Small intestine (tissue), 7 donors: ENCODE data around the gene TTLL9. TPM values are rescaled to one million over a fixed set of nuclear protein-coding genes. Genes with fewer than 3 reads are reported as not detected.

Experiments used
- DNase-seq, 2 donors: peaks; one replicate each; pipeline versions ENCODE4 v3.0.0 to v3.0.0-alpha.2; 2013
- FAIRE-seq: peaks from 2 replicates; lab custom pipeline; 2012; peaks lifted over from hg19 to GRCh38; lab: Jason Lieb, UNC
- H3K27ac ChIP-seq, 3 donors: one replicate each; pipeline ENCODE4 v1.5.1; 2013; ENCODE audit warnings: low read length in 2 of 3, mild to moderate bottlenecking in 2 of 3, control low read depth in 1 of 3, inconsistent platforms in 1 of 3, low read depth in 1 of 3, moderate library complexity in 1 of 3
- H3K27me3 ChIP-seq, 3 donors: one replicate each; pipeline ENCODE4 v1.6.1; 2013; ENCODE audit warnings: low read length in 3 of 3, inconsistent platforms in 1 of 3; ENCODE audit not compliant: control insufficient read depth in 3 of 3, insufficient read depth in 3 of 3
- H3K36me3 ChIP-seq, 3 donors: one replicate each; pipeline ENCODE4 v1.6.1; 2013; ENCODE audit warnings: low read length in 3 of 3, inconsistent platforms in 1 of 3, low read depth in 1 of 3, mild to moderate bottlenecking in 1 of 3, moderate library complexity in 1 of 3; ENCODE audit not compliant: control insufficient read depth in 3 of 3, insufficient read depth in 2 of 3
- H3K4me1 ChIP-seq, 3 donors: one replicate each; pipeline ENCODE4 v1.6.1; 2013; ENCODE audit warnings: low read length in 2 of 3, inconsistent platforms in 1 of 3, low read depth in 1 of 3, mild to moderate bottlenecking in 1 of 3, moderate library complexity in 1 of 3; ENCODE audit not compliant: control insufficient read depth in 3 of 3, insufficient read depth in 2 of 3
- H3K4me3 ChIP-seq, 3 donors: one replicate each; pipeline ENCODE4 v1.5.1; 2013; ENCODE audit warnings: low read length in 3 of 3, control low read depth in 1 of 3, inconsistent platforms in 1 of 3, low read depth in 1 of 3, mild to moderate bottlenecking in 1 of 3, moderate library complexity in 1 of 3
- H3K9me3 ChIP-seq, 2 donors: one replicate each; pipeline ENCODE4 v1.6.1; 2013; ENCODE audit warnings: low read depth in 1 of 2, low read length in 1 of 2; ENCODE audit not compliant: control insufficient read depth in 2 of 2, insufficient read depth in 1 of 2
- WGBS, 3 donors: extraction: QIAGEN DNeasy Blood & Tissue Kit; methylation state at CpG; one replicate each; pipeline ENCODE4 v1.1.7; 2013; 5-methylcytosine and 5-hydroxymethylcytosine counted together
- polyA plus RNA-seq, 4 donors: library from polyadenylated mRNA; stranded (reverse) in 3 of 4; unstranded in 1 of 4; fragments of 200-250 nt in 3 of 4; fragments of 120-200 nt in 1 of 4; gene quantifications; one replicate each; pipeline versions ENCODE4 v1.2.1 to v1.2.3, GENCODE V29; 2013
- donor health status: healthy with polysubstance abuse.
- donor health status: control.
- donor health status: control.
- donor health status: Bipolar disorder and iron deficiency.
- donor health status: healthy.

The TTLL9 gene
- polyA plus RNA-seq, 4 donors, result 0.07 to 0.38 TPM; not detected in 2

DNA sequence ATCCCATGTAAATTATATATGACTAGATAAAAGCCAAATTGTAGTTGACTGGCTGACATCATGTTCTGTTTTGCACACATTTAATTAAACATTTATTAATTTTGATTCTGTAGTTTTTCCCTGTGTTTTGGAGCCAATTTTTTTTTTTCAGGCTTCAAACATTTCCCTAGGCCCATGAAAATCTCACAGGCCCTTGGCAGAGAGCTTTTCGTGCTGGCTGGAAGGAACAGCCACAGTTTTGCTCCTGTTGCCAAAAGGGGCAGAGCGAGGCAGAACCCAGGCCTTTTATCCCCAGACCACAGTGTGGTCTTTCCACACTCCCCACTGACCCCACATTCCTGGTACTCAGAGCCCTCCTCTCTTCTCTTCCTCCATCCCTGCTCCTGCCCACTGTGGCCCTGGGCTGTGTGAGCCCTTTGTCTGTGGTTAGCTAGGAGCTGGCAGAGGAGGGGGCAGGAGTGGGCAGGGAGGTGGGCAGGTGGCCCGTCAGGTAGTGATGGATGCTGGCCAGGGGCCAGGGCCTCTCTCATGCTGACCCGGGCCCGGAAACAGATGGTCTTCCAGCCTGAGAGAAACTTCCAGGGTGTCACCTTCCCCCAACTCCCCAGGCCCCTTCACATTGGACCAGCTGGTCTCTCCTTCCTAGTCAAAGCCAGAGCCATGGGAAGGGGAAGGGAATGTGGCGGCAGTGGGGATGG is 120.4 kb downstream of the TTLL9 start:
- no peaks in the 10 kb centered on the region for H3K4me1 ChIP-seq
- no peaks in the 10 kb centered on the region for H3K36me3 ChIP-seq
- no peaks in the 10 kb centered on the region for H3K9me3 ChIP-seq
- DNase-seq (no peak), FAIRE-seq (no peak)
- 55 to 71% (median 59%) methylated on average over 6 of the region's 6 CpGs for WGBS, 3 donors
- no peak overlapping the region for H3K4me3 ChIP-seq
- H3K27ac ChIP-seq, result no peak overlapping the region
- H3K27me3 ChIP-seq, result peaks cover 5 to 20% (median 8%) of the 10 kb centered on the region in 3 donors

DNA sequence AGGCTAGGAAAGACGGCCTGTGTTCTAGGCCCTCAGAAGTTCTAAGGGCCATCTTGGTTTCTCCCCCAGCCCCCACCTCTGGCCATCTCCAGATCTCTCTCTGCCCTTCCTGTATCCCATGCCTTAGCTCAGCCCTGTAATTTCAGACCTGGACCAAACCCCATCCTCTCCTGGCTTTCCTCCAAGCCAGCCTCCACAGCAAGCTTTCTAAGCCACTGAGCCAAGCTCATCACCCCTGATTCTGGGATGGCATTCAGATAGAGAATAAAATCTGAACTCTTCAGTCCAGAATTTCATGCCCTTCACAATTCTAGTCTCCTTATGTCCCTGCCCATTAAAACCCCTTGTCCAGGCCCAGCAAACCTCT is 120.9 kb downstream of the TTLL9 start:
- no peaks in the 10 kb centered on the region for H3K4me1 ChIP-seq
- no peak for DNase-seq
- no peaks in the 10 kb centered on the region for H3K36me3 ChIP-seq
- H3K27ac ChIP-seq, result no peak overlapping the region
- WGBS, 3 donors, result 64 to 67% (median 64%) methylated on average over 1 of the region's 1 CpG
- FAIRE-seq, result no peak
- H3K27me3 ChIP-seq, result peaks cover 5 to 20% (median 8%) of the 10 kb centered on the region in 3 donors
- H3K4me3 ChIP-seq, result no peak overlapping the region
- H3K9me3 ChIP-seq, result no peaks in the 10 kb centered on the region

DNA sequence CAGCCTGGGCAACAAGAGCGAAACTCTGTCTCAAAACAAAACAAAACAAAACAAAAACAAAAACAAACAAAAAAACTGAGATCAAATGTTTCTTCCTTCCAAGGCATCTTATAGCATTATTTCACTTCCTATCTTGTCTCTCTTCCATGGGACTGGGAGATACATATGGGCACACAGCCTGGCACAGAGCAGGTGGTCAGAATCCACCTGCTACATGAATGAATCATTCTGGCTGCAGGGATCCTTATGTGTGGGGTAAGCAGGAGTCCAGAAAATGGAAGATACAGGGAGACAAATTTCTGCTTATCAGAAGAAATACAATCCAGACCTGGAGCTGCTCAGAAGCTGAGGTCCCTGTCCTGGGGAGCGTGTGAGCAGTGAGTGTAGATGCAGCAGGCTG is 121.7 kb downstream of the TTLL9 start:
- DNase-seq (no peak), FAIRE-seq (no peak)
- Histone ChIP-seq H3K27me3 (peaks cover 5 to 20% (median 10%) of the 10 kb centered on the region in 3 donors), H3K36me3 (no peaks in the 10 kb centered on the region), H3K4me3 (no peak overlapping the region), H3K9me3 (no peaks in the 10 kb centered on the region), H3K4me1 (no peaks in the 10 kb centered on the region), H3K27ac (no peak overlapping the region)
- 53 to 79% (median 58%) methylated on average over 2 of the region's 2 CpGs for WGBS, 3 donors

Other genes with a start within 250 kb of the TTLL9 start
- gene COX4I2, start 232.7 kb upstream of the TTLL9 start, polyA plus RNA-seq, result 1 to 10 TPM in 1 of 4 donors, under 1 TPM in 1, not detected in 2; 0.81 to 3.7 TPM
- 100 to 1,000 TPM in 1 of 4 donors, 10 to 100 TPM in 3; 52.6 to 160 (median 86.3) TPM for gene BCL2L1, start 147.8 kb upstream of the TTLL9 start, polyA plus RNA-seq
- 10 to 100 TPM in 2 of 4 donors, 1 to 10 TPM in 1, under 1 TPM in 1; 0.81 to 27.8 (median 12.1) TPM for gene TPX2, start 131.3 kb upstream of the TTLL9 start, polyA plus RNA-seq
- gene MYLK2, start 51.3 kb upstream of the TTLL9 start, polyA plus RNA-seq, result under 1 TPM in 3 of 4 donors, not detected in 1; 0.27 to 0.30 (median 0.28) TPM
- gene FOXS1, start 25.0 kb upstream of the TTLL9 start, polyA plus RNA-seq, result 1 to 10 TPM in 2 of 4 donors, not detected in 2; 1.0 to 1.2 TPM
- 10 to 100 TPM in 1 of 4 donors, 1 to 10 TPM in 2, not detected in 1; 1.4 to 10.2 (median 2.9) TPM for gene DUSP15, start 107 bp upstream of the TTLL9 start, polyA plus RNA-seq
- gene PDRG1, start 81.4 kb downstream of the TTLL9 start, polyA plus RNA-seq, result 10 to 100 TPM; 14.2 to 18.3 (median 15.7) TPM
- under 1 TPM in 2 of 4 donors, not detected in 2; 0.21 to 0.37 TPM for gene XKR7, start 97.5 kb downstream of the TTLL9 start, polyA plus RNA-seq
- gene CCM2L, start 139.8 kb downstream of the TTLL9 start, polyA plus RNA-seq, result 1 to 10 TPM in 3 of 4 donors, under 1 TPM in 1; 0.22 to 7.5 (median 1.5) TPM
- gene HCK, start 181.6 kb downstream of the TTLL9 start, polyA plus RNA-seq, result 10 to 100 TPM; 10.1 to 34.0 (median 11.0) TPM
- gene TM9SF4, start 239.1 kb downstream of the TTLL9 start, polyA plus RNA-seq, result 10 to 100 TPM; 10.5 to 85.8 (median 20.2) TPM